ENCODE data around the gene SPRED3.

- TF ChIP-seq CTCF (conservative IDR thresholded peaks at IDR 0.05; ENCODE audit: low read length) (no peak), EZH2phosphoT487 (IDR thresholded peaks at IDR 0.05; ENCODE audit: borderline replicate concordance, low read depth, low read length) (no peak)
Measured at GRCh38 chr19:38429811-38430156, 41.3 kb downstream of the SPRED3 start.

Data from OCI-LY7 (cell line).